TTC549 (cell line): ENCODE data around the gene IL34.

ENCODE experiments used
- FAIRE-seq: peaks from 2 replicates; lab custom pipeline; 2012; peaks lifted over from hg19 to GRCh38; lab: Jason Lieb, UNC

IL34 gene

GRCh38 chr16:70678121-70678897 is 31.9 kb downstream of the IL34 start:
- FAIRE-seq = no peak

GRCh38 chr16:70678898-70679670 is 32.7 kb downstream of the IL34 start:
- FAIRE-seq = no peak

- no peak for FAIRE-seq
Measured at GRCh38 chr16:70679671-70680494, 33.5 kb downstream of the IL34 start.

GRCh38 chr16:70680495-70681381 is 34.4 kb downstream of the IL34 start:
- no peak for FAIRE-seq

- FAIRE-seq = no peak
Measured at GRCh38 chr16:70681382-70682238, 35.3 kb downstream of the IL34 start.

GRCh38 chr16:70682239-70683145 is 36.1 kb downstream of the IL34 start:
- no peak for FAIRE-seq

GRCh38 chr16:70683146-70683944 is 37.0 kb downstream of the IL34 start:
- no peak for FAIRE-seq

- FAIRE-seq = no peak
Measured at GRCh38 chr16:70684146-70685060, 38.0 kb downstream of the IL34 start.

- no peak for FAIRE-seq
Measured at GRCh38 chr16:70685061-70685937, 38.9 kb downstream of the IL34 start.

GRCh38 chr16:70685938-70686375 is 39.6 kb downstream of the IL34 start, which contains the start of gene MTSS2:
Gene MTSS2 (minus strand): TSS chr16:70686053. CDS start chr16:70685791, 262 bp downstream.
- no peak for FAIRE-seq

- FAIRE-seq = no peak
Measured at GRCh38 chr16:70686376-70687101, 40.2 kb downstream of the IL34 start.

GRCh38 chr16:70687102-70687511 is 40.7 kb downstream of the IL34 start:
- FAIRE-seq = no peak

- no peak for FAIRE-seq
Measured at GRCh38 chr16:70687671-70688245, 41.4 kb downstream of the IL34 start.

- no peak for FAIRE-seq
Measured at GRCh38 chr16:70688246-70688742, 41.9 kb downstream of the IL34 start.
